Activated T-helper 1 cell treated with Interleukin-2 at 50 U/mL for 16 hours (primary cell): Measurements from ENCODE around the gene CFAP74.
"Not testable (repeated sequence)": the region's sequence is repeated elsewhere in the genome, so short reads cannot be mapped to it uniquely, and the experiment has no call there.

Experiments
- DNase-seq: peaks from one replicate; pipeline ENCODE4 v3.0.0-alpha.2; 2020; ENCODE audit warnings: low read depth

CFAP74 gene

DNA sequence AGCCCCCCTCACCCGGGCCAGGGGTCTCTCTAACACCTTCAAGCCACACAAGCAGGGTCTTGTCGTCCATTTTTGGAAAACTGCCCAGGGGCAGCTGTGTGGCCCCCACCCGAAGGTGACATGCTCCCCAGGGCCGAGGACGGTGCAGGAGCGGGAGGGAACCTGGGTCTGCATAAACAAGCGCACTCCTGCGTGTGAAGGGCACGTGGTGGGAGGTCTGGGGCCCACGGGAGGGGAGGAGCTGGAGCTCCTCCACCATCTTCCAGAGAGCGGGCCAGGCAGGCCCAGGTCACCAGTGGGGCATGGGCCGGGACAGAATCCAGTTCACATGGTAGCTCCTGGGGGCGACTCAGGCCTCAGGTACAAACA lies 16.5 kb downstream of the CFAP74 start:
- no peak for DNase-seq

DNA sequence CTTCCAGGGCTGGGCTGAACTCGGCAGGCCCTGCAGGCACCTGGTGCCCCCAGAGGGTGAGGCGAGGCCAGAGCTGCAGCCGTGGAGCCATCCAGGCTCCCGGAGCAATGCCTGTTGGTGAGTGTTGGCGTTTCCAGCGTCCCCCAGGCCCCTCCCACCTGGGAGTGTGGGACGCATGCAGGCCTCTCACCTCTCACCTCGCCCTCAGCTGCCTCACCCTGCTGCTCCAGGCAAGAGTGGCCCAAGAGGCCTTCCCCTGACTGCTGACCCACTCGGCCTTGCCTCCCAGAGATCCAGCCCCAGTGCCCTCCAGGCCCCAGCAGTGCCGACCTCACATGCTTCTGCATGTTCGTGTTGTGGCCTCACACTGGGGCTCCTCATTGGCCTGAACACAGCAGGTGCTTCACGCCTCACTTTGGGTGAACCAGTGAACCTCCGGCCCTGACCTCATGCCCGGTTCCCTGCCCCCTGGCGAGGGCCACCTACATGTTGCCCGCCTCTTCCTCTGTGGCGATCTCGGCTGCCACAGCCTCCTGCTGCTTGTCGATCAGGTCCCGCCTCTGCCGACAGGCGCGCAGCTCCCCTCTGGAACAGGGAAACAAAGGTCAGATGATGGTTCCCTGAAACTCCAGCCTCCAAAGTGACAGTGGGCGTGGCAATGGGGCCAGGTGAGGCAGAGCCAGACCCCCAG lies 17.0 kb downstream of the CFAP74 start:
- DNase-seq: no peak

DNA sequence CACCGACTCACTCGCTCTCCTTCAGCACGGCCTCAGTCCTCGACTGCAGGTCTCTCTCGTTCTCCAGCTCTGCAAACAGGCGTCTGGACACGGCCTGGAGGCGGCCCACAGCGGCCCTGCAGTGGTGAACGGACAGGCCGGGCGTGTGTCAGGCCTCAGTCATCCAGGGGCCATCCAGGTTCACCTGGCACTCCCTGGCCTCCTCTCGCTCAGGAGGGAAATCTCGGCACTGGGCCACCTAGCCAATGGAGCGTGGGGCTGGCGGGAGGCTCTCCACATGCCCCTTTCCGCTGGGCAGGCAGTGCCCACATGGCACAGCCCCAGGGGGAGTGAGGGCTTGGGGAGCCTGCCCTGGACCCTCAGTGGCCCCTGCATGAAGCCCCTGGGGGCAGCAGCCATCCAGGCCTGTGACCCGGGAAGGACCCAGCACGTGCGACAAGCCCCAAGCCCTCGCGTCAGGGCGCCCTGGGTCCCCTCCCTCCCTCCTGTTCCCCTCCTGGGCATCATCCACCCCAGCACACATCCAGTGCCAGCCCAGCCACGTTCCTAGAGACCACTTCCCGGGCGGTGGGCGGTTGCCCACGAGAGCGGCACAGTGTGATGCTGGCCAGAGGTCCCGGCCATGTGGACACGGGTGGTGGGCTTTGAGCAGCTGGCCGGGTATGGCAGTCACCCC lies 18.1 kb downstream of the CFAP74 start:
- DNase-seq: no peak

DNA sequence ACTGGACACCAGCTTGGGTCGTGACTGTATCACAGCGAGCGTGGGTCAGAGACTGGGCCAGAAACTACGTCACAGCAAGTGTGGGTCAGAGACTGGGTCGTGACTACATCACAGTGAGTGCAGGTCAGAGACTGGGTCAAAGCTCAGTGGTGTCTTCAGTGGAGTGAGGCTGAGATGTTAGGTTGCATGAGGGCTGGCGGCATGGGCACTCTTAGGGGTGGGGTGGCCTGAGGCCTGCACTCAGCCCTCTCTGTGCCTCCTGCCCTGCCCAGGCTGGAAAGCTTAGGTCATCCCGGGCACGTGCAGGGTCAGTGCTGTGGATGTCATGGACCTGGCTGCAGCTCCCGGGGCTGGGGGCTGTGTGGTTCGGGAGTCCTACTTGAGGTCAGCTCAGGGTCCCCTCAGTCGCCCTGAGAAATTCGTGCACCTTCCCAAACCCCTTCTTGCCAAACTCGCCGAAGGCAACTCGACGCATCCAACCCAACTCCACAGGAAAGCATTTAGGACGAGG lies 19.0 kb downstream of the CFAP74 start:
- DNase-seq: no peak

DNA sequence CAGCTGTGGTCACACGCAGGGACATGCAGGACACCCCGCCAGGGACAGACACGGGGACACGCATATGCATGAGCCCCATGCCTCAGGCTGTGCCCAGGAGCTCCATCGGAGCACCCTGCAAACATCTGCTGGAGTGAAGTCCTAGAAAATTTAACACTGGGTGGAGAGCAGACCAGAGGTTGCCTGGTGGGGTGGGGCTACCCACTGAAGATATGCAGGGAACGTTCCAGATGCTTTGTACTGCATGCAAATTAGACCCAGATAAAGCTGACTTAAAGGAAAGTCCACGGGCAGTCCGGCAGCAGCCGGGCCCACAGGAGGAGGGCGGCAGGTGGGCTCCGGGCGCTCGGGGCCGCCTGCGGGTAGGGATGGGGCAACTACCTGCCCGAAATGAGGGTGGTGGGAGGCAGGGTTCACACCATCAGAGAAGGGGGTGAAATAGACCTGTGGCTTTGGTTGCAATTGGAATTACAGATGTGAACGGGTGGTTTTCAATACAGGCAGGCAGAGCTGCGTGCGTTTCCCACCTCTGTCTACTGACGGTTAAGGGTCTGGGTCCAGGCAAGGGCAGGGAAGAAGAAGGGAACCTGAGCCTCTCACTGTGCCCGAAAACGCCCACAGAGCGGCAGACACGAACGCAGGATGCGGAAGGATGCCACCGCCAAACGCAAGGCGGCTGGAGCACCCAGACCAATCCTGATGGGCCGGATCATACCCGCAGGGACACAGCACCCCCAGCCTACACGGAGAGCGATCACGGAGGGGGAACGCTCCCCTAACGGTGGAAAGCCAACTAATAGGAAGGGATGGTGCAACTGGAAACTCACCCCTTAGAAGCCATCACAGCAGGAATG lies 21.0 kb downstream of the CFAP74 start:
- DNase-seq: no peak

DNA sequence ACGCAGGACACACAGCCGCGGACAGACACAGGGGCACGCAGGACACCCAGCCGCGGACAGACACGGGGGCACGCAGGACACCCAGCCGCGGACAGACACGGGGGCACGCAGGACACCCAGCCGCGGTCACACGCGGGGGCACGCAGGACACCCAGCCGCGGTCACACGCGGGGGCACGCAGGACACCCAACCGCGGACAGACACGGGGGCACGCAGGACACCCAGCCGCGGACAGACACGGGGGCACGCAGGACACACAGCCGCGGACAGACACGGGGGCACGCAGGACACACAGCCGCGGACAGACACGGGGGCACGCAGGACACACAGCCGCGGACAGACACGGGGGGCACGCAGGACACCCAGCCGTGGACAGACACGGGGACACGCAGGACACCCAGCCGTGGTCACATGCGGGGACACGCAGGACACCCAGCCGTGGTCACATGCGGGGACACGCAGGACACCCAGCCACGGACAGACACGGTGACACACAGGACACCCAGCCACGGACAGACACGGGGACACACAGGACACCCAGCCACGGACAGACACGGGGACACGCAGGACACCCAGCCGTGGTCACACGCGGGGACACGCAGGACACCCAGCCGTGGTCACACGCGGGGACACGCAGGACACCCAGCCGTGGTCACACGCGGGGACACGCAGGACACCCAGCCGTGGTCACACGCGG lies 21.8 kb downstream of the CFAP74 start:
- DNase-seq: not testable (repeated sequence)

DNA sequence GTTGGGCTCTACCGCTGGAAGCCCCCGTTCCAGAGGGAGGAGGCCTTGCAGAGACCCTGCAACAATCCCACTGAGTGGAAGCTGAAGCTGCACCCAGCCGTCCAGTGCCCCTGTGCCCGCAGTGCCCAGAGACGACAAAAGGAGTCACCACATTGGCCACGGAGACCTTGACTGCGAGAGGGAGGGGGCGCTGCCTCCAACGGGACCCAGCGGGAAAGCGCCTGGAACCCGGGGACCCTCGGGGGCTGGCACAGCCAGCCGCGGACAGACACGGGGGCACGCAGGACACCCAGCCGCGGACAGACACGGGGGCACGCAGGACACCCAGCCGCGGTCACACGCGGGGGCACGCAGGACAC lies 22.5 kb downstream of the CFAP74 start:
- DNase-seq: no peak

DNA sequence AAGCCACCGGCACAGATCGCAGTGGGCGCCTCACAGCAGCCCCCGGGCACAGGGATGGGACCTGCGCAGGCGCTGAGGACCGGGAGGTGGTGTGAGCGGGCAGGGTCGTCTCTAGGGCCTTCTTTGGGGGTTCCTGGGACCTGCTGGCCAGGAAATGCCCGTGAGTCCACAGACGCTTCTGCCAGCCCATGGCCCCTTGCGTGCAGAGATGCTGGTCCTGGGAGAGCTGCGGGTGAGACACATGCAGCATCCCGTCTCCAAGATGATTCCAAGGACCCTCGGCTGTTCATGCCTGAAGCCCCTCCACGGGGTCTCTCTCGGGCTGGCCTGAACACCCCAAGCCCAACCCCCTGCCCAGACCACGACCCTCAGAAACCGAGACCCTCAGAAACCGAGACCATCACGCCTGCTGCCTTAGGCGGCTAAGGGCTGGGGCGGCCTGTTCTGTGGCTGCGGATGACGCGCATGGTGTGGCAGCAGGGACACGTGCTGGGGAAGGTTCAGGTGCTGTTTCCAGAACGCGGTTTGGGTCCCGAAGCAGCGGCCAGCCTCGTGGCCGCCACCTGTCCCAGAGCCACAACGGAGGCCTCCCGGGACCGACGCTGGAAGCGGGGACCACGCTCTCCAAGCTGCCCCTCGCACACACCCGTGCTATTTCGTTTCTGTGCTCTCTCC lies 23.0 kb downstream of the CFAP74 start:
- no peak for DNase-seq

DNA sequence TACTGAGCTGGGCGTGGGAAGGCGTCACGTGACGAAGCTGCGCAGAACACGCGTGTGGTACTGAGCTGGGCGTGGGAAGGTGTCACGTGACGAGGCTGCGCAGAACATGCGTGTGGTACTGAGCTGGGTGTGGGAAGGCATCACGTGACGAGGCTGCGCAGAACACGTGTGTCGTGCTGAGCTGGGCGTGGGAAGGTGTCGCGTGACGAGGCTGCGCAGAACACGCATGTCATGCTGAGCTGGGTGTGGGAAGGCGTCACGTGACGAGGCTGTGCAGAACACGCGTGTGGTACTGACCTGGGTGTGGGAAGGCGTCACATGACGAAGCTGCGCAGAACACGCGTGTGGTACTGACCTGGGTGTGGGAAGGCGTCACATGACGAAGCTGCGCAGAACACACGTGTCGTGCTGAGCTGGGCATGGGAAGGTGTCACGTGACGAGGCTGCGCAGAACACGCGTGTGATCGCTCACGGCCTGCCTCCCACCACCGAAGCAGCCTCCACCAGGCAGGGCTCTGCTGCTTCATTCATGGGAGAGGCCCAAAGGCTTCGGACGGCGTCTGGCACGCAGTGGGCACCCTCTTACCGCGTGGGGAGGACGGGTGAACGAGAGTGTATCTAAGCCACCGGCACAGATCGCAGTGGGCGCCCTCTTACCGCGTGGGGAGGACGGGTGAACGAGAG lies 24.0 kb downstream of the CFAP74 start:
- no peak for DNase-seq

DNA sequence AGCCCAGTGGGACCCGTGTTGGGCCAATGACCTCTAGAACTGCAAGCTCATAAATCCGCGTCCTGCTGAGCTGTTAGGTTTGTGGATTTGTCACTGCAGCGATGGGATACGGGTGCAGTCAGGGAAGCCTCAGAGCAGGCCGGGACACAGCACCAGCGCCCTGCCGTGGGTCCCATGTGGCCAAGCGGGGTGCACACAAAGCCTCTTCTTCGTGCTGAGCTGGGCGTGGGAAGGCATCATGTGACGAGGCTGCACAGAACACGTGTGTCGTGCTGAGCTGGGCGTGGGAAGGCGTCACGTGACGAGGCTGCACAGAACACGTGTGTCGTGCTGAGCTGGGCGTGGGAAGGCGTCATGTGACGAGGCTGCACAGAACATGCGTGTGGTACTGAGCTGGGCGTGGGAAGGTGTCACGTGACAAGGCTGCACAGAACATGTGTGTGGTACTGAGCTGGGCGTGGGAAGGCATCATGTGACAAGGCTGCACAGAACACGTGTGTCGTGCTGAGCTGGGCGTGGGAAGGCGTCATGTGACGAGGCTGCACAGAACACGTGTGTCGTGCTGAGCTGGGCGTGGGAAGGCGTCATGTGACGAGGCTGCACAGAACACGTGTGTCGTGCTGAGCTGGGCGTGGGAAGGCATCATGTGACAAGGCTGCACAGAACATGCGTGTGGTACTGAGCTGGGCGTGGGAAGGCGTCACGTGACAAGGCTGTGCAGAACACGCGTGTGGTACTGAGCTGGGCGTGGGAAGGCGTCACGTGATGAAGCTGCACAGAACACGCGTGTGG lies 24.7 kb downstream of the CFAP74 start:
- DNase-seq: not testable (repeated sequence)

DNA sequence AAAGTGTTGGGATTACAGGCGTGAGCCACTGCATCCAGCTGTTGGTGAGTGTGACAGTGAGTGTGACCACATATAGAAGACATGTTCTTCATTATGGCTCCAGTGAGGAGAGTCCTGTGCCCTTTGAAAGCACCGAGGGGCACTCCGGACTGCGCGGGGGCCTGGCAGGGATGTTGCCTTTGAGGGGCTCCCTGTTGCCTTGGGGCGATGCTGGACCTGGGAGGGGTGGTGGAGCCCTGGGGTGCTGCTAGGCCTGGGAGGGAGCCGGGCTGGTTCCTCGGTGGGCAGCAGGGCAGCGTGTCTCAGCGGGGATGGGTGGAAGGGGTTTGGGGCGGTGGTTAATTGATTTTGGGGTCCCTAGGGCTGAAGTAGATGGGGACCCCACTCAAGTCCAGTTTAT lies 25.5 kb downstream of the CFAP74 start:
- DNase-seq: no peak

DNA sequence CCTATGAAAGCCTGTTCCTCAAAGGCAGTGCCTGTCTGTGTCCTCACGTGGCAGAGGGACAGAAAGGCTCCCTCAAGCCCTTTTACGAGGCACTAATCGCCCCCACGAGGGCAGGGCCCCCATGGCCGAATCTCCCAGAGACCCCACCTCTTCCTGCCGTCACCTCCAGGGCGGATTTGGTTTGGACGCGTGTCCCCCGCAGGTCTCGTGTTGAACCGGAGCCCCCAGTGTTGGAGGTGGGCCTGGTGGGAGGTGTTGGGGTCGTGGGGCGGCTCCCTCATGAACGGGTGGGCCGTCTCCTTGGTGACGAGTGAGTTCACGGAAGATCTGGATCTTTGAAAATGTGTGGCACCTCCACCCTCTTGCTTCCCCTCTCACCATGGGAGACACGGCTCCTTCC lies 27.6 kb downstream of the CFAP74 start:
- DNase-seq: no peak

DNA sequence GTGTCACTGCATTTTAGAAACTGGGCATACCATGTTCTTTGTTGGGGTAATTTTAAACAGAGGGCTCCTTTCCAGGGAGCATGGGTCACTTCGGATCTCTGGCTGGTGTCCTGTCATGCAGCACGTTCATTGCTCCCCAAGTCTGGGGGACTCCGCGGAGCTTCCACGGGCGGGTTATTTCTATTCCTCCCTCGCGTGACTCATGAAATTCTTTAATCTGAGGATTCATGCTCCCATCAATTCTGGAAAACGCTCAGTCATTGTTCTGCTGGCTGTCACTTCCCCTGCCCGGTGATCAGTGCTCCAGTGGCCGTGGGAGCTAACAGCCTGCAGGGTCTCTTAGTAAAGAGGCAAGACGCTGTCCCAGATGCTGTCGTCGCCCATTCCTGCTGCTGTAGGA lies 28.1 kb downstream of the CFAP74 start:
- DNase-seq: no peak

DNA sequence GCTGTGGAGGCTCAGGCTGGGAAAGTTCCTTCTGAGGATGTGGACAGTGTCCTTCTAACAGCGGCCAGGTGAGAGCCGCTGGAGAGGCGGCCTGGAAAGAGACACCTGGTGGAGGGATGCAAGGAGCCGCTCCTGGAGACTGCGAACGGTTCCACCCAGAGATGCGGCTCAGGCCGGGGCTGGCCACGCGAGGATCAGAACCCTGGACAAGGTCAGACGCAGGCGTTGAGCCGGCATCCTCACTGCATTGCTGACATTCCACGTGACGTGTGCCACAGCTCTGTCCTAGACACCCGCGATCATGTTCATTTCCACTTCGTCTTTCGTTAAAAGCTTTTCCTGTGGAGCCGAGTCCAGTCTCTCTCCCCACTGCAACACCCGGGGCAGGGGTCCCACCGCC lies 28.8 kb downstream of the CFAP74 start:
- no peak for DNase-seq

DNA sequence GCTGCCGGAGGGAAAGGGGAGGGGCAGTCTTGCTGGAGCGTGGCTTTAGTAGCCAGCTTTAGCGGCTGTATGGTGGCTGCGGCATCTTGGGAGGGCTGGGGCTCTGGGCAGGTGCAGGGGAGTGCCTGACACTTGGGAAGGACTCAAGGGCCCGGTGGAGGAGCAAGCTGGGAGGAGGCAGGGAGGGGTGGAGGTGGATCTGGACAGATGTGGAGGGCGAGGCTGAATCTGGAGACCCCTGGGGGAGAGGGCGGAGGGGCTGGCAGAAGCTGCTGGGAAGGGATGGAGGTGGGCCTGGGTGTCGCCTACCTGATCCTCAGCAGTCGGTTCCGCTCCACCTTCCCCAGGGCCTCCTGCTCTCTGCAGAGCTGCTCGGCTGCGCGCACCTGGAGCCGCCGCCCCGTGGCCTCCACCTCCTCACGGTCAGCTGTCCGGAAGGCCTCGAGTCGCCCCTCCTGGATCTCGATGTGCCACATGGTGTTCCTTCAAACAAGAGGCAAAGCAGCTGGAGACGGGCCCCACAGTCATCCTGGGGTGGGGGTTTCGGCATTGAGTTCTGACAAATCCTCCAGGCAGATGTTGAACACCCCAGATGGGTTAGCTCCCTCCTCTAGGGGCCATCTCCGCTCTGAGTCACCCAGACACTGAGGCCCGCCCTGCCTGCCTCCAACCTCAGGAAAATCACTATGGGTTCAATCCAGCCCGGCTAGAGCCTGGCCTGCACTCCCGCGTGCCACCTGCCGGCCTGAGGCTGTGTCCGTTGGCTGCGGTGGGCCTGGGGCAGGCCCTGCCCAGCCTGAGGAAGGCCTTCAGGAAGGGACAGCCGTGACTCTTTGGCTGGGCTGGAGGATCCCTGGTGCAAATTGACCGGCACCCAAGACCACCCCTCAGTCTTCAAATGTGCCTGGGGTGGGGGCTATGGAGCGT lies 29.6 kb downstream of the CFAP74 start:
- no peak for DNase-seq

DNA sequence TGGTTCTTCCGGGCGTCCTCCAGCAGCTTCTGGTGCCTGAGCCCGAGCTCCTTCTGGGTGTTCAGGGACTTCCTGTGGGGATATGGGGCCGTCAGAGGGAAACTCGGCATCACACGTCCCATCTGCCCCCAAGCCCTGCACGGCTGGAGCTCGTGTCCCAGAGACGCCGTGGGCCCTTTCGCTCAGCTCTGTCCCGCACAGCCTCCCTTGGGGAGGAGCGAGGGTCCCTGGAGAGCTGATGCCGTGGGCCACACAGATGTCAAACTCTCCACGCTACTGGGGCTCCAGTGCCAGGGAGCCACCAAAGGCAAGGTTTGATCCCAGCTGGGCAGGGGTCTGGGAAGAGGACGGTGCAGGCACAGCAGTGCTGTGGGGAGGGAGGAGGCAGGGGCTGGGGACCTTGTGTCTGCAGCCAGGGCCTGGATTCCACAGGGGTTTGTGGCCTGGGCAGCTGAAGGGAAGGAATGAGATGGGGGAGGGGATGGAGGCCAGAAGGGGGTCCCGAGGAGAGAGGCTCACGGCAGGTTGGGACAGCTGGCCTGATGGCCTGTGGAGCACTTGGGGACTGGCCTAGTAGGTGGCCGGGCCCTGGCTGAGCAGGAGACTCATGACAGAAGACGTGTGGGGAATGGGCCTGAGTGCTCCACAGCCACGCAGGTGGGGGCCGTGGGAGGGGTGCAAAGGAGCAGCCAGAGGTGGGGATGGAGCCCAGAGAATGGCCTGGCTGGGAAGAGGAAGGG lies 30.4 kb downstream of the CFAP74 start:
- DNase-seq: no peak

DNA sequence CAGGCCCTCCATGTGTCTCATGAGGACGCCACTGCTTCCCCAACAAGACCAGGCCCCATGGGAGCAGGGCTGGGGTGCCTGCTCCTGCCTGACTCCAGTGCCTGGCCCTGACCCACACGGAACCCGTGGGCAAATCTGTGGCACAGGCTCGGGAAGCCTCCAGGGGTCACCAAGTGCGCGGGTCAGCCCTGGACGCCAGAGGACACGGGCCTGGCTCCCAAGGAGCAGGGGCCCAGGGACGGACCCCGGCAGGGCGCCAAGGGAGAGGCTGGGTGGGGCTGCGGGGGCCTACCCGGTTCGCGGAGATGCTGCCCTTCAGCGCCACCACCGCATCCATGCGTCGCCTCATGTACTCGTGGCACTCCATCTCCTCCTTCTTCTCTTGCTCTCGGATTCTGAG lies 31.9 kb downstream of the CFAP74 start:
- no peak for DNase-seq

DNA sequence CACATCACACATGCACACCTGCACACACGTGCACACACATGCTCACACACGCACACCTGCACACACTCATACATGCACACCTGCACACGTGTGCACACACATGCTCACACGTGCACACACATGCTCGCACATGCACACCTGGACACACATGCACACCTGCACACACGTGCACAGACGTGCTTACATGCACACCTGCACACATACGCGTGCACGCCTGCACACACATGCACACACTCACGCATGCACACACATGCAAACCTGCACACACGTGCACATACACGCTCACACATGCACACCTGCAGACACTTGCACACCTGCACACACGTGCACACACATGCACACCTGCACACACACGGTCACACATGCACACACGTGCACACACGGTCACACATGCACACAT lies 32.6 kb downstream of the CFAP74 start:
- DNase-seq: no peak
